HG03175 (cell line): ENCODE results near the gene SEMA4C.
"Not testable (repeated sequence)": the region's sequence is repeated elsewhere in the genome, so short reads cannot be mapped to it uniquely, and the experiment has no call there.

Source experiments
- ATAC-seq: cut with Tn5 transposase; IDR thresholded peaks from one replicate; pipeline ENCODE4 v1.9.1; 2021; ENCODE audit warnings: mild to moderate bottlenecking, moderate library complexity; ENCODE audit not compliant: unreplicated experiment

SEMA4C gene

DNA sequence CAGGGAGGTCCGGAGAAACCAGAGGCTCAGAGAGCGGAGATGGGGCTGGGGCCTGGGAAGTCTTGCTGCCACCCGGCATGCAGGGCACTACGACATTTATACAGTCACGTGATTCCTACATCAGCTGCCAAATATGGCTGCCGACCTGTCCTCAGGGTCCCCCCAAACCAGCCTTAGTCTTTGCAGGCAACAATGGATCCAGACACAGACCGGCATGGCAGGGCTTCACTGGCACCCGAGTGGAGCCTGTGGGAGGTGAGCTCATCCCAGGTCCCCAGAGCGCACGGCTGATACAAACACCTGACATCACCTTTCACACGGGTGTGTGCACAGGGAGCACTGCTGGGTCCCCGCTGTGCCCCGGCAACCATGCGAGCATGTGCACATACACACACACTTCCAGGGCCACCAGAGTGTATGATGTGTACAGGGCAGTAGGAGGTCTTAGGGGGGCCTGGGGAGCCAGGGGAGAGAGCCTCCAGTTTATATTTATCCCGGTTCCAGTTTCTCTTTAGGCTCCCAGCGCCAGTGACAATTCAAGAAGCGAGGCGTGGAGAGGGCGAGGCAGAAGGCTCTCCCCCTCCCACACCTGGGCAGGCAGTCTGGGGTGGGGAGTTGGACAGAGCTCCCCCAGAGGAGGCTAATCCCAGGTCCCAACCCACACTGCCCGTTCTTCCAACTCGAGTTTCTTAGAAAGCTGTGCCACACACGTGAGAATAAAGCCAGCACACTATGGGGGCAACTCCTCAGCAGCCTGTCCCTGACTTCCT is 2.7 kb downstream of the SEMA4C start:
- no peak for ATAC-seq

DNA sequence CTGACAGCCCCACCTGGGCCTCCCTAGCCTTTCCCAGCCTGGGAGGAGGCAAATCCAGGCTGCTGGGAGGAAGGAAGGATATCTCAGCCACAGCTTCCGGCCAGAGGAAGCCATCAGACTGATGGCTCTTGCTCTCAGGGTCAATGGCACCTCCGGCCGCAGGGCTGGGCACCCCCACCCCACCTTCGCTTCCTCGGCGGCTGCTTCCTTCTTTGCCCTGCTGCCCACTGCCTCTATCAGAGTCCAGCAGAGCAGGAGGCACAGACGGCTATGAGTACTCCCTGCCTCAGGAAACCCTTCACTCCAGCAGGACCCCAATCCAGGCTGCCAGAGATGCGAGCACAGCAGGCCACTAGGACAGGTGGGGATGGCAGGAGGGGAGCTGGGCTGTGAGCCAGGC is 3.3 kb downstream of the SEMA4C start:
- ATAC-seq, result no peak

DNA sequence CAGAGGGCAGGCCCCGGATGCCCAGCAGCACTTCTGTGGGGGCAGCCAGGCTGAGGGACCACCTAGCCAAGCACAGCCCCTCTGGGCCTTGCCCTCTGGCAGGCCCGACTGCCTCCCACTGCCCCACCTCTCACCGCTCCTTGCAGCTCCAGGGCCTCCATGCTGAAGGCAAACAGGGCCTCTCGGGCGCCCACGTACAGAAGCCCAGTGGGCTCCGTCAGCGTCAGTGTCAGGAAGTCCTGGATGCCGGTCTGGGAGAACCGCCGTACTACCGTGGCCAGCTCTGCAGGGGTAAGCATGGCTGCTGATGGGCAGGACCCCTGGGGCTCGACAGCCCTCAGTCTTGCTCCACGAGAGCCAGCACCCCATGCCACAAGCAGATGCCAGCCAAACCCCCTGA is 3.7 kb downstream of the SEMA4C start:
- ATAC-seq, result no peak

DNA sequence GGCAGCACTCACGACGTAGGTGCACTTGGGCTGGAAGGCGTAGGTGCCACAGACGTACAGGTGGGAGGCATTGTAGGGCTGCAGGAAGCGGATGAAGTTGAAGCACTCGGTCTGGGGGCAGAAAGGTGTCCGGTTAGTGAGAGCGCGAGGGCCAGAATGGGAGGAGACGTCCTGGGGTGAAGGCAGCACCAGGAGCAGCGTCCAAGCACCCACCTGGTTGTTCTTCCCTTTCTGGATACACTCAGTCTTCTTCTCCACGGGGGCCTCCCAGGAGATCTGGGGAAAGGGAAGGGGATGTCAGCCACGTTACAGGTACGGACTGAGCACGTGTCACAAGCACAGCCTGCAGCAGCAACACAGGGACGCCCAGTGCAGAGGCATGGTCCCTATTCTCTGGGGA is 4.2 kb downstream of the SEMA4C start:
- no peak for ATAC-seq

DNA sequence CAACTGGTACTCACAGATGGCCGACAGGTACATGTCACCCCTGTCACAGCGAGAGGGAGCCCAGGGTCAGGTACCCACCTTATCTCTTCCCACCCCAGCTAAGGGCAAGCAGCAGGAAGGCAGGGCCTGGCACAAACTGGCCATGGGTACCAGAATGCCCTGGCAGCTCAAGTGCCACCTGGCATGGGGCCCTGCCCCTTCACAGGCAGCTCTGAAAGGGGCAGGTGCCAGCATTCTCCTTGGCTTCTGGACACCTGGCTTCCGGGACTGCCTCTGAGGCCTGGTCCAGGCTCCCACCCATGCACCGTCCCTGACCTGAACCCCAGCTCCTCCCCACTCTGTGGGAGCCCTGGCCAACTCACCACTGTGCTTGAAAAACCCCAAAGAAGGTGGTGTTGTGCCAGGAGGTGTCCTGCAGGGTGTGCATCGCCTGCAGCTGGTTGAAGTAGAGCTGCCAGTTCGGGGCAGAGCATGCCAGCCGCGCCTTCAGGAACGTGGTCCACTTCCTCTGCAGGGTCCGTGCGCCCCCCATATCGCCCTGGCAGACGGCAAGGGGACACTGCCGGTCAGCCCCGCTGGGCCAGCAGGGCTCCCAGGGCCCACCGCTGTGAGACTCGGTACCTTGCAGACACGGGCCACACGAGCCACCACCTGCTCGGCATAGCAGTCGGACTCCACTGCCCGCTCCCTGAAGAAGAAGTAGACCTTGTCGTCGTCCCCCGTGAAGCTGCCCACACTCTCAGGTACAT is 5.4 kb downstream of the SEMA4C start:
- no peak for ATAC-seq

DNA sequence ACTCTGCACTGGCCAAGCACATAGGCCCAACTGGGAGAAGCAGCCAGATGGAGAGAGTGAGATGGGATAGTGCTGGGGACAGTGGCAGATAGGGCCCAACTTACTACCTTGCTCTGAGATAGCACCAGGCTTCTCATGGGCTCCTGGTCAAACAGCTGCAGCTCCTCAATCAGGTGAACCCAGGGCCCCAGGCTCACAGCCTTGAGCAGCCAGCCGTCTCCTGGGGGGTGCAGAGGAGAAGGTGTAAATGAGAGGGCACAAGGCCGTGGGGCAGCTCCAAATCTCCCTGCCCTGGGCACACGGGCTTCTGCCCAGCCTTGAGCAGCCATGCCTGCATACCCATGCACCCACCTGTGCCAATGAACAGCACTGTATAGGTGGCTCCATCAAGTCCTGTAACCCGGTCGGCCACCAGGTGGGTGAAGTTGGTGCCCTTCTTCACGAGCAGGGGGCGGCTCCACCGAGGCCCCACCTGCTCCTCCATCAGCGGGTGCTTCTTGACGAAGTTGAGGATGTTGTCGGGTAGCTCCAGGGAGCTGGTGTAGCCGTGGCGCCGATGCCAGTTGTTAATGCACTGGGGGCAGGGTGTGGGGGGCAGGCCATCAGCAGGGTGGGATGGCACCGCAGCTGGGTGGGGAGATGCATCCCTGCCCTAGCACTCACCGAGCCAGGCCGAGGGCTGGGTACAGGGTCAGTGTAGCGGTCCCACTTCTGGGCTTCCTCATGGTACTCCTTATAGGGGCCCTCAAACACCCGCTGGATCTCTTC is 6.1 kb downstream of the SEMA4C start:
- no peak for ATAC-seq

DNA sequence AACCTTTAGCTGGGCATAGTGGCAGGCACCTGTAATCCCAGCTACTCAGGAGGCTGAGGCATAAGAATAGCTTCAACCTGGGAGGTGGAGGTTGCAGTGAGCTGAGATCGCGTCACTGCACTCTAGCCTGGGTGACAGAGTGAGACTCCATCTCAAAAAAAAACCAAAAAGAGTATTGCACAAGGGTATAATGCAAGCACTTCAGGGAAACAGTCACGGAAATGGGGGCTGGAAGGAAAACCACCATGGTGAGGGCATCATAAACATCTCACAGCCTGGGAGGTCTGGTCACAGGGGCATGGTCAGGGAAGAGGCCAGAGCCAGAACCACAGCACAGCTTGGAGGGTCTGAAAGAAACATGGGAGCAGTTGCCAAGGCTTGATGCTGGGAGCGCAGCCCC is 6.8 kb downstream of the SEMA4C start:
- not testable (repeated sequence) for ATAC-seq

DNA sequence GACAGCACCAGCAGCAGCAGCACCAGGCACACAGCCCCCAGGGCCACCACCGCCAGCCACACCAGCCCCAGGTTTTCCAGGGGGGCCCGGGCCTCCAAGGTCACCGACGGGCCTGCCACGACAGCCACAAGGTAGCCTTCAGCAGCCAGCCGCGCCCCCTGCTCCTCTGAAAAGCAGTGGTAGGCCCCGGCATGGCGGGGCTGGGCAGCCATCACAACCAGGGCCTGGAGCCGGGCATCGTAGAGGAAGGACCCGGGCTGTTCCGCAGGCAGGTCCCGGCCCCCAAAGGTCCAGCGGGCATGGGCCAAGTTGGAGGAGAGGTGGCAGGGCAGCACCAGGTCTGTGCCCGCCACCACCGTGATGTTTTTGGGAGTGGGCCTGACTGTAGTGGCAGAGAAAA is 8.8 kb downstream of the SEMA4C start:
- no peak for ATAC-seq

DNA sequence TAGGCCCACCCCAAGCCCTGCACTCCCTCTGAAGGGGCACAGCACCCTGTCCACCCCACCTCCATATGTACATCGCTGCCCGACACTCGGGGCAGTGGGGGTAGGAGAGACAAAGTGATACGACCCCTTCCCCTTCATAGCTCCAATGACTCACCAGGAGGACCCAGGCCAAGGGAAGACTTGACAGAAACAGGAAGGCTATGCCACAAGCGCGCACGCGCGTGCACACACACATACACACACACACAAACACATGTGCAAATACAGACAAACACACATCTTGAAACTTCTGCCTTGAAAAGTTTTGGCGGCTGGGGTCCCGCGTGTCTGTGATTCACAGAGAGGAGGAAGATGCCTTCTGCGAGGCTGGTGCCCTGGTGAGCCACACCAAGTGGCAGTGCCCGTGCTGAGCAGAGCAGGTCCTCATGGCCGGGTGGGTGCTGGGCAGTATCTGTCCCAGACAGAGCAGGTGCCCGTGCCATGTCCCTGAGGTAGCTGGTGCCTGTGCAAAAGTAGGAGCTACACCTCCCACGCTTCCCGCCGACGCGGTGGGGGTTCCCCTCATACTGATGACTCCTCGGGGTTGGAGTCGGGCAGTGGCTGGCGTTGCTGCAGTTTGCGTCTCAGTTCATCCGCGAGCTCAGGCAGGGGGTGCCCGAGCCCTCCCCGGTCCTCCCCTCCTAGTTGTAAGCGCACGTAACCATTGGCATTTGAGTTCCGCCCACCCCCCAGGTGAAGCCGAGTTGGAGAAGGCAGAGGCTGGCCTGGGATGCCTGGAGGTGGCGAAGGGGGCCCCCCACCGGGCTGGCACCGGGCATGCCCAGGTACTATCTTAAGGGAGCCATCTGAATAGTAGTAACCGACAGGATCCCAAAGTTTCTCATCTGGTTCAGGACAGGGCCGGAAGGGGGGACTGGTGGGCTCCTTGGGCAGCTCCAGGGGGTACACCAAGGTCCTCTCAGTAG is 9.5 kb downstream of the SEMA4C start:
- ATAC-seq, result no peak

DNA sequence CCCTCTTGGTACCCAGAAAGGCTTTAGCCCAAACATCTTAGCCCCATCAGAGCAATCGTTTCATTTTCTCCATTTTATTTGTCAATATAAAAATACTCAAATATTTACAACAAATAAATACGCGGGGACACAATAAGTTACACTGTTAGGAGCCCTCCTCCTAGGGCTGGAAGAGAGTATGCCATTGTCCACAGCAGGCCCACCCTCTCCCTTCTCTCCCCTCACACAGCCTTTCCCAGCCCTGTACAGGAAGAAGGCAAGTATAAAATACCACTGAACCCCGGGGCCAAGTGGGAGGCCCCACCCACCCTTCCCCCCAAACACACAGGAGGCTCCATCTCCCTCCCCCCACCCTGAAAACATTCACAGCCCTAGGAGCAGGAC is 10.2 kb downstream of the SEMA4C start:
- ATAC-seq, result no peak

DNA sequence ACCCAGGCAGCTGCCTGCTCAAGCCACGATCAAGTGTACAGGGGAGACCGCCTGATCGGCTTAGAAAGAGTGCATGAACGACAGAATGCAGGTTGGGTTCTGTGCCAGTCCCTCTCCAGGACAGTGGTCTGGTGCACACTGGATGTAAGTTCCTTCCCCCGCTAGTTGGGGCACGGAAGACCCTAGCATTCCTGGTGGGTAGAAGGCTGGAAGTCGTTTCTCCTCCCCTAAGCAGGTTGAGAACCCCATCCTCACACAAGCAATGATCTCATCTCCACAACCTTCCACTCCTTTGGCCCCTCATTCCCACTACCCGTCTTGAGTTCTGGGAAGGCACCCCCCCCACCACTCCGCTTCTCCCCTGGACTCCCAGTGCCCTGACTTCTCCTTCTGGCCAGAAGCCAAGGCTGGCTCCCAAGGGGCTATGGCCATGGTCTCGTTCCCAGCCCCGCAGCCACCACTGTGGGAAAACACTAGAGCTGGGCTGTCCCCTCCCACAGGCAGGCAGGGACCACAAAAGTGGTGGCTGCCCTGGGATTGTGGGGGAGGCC is 10.7 kb downstream of the SEMA4C start:
- ATAC-seq, result no peak

DNA sequence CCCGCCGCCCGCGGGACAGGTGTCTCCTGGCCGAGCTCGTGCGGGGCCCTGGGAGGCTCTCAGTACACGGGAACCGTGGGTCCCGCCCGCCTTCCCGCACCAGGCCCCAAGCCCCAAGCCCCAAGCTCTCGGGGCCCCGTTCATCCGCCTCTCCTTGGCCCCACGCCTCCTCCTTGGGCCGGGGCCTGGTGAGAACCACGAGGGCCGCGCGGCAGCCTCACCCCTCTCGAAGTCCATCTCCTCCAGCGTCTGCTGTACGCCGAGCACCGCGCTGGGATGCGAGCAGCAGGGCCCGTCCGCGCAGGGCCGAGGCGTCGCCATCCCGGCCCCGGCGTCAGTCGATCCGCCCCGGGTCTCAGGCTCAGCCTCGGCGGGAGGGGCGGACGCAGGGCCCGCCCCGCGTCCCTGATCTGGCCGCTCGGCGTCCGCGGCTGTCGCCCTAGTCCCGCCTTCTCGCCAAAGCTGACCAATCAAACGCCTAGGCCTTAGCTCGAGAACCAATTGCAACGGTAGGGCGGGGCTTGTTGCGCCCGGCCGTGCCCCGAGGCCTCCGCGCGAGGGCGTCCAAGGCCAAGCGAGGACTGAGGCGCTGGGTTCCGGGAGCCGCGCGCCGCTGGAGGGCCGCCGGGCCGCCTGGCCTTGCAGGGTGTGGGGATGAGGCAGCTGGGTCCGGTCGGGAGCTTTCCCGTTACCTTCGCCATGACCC is 12.1 kb downstream of the SEMA4C start, which contains the start of gene ANKRD39:
Gene ANKRD39, minus strand, starts transcription at position 350 of the 706 bp plus-strand sequence. Its CDS starts 29 bp downstream, at position 321.
- ATAC-seq, result peak; percentile 92

DNA sequence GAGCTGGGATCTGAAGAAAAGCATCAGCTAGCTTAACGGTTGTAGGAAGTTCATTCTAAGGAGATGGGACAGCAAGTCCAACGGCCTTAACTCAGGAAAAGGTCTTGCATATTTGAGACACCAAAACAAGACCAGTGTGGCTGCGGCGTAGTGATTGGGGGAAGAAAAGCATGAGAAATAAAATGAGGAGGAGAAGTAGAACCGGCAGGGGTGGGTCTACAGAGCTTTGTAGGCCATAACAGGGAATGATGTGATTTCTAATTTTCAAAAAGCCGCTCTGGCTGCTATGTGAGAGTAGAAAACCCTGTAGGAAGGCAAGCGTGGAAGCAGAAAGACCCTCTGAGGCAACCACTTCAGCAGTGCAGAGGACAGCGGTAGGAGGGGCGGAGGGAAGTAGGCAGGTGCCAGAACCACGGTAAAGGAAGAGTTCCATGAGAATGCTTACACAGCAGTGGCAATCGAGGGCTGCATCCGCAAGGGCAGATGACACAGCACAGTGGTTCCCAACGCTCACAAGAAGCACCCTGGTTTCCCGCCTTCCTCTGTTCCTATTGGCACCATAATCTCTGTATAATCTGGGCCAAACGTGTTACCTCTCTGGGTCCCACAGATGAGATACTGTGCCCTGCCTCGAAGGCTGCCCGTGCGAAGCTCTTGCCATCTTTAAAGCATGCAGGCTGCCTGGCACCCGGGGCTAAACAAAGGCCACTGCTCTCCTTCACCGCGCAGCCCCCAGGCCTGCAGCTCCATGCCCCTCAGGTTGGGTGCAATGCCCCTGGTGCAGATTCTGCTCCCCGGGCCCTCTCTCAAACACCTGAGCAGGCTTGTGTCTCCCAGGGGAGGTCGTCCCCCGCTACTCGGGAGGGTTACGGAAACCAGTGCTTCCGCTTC is 12.9 kb downstream of the SEMA4C start:
- no peak for ATAC-seq

DNA sequence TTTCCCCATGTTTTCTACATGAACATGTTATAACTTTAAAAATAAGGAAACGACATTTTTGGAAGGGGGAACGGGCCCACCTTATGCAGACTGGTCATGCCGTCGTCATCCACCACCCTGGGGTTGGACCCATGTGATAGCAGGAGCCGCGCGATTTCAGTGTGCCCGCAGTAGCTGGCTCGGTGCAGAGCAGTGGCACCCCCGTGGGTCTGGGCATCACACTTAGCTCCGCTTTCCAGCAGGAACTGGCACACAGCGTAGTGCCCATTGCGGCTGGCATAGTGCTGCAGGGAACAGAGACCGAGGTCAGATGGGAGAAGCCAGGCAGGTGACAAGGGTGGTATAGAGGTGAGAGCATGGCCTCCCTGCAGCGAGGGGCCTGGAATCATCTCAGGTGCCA is 16.6 kb downstream of the SEMA4C start:
- no peak for ATAC-seq

DNA sequence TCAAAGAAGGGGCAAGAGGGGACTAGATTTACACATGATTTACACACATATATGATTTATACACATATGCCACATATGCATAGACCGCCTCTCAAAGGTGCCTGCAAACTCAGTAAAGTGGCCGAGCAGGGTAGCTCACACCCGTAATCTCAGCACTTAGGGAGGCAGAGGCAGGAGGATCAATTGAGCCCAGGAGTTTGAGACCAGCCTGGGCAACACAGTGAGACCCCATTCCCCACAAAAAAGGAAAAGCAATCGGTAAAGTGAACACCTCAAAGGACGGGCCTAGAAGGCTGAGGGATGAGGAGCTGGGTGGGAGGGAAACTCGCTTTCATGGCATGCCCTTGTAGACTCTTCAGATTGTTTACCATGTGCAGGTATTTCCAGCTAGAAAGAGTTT is 17.2 kb downstream of the SEMA4C start:
- ATAC-seq, result no peak

DNA sequence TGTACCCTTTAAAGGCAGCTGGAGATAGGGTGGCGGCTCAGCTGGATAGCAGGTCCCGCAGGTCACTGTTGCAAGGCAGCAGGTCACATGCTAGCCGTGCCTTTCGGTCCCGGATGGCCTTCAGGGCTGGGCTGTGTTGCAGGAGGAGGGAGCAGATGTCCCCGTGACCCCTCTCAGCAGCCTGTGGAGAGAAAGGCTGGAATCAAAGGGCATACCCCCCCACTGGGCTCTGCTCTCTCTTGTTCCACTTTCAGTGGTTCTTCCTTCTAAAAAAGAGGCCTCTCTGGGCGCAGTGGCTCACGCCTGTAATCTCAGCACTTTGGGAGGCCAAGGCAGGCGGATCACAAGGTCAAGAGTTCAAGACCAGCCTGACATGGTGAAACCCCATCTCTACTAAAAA is 21.6 kb downstream of the SEMA4C start:
- no peak for ATAC-seq

DNA sequence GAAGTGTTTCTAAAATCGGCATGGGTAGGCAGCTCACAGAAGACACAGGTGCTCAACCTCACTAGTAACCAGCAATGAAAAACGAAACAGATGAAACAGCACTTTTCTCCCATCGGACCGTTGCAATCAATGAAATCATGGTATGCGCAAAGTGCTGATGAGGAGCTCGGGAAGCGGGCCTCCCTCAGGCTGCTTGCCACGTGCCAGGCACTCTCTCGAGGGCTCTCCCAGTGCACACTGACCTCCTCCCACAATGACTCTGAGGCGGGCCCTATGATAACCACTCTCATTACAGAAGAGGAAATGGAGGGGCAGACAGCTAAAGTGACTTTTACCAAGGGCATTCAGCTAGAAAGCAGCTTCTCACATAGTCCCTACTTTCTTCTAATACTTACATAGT is 22.3 kb downstream of the SEMA4C start:
- ATAC-seq, result no peak

DNA sequence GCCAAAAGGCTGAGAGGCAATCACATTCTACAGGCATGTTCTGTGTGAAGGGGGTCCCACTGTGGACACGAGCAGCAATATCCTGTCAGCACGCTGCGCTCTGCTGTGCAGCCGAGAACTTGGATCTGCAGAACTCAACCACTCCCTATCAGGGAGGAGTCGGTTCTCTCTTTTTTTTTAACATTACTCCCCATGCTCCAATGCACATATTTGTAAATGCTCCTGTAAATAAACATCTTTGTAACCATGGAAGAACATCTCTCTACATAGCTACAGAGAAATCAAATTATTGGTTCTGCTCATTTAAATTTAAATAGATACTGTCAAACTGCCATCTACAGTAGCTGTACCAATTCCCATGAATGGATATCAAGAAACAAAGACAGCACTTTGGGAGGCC is 23.1 kb downstream of the SEMA4C start:
- ATAC-seq, result no peak

DNA sequence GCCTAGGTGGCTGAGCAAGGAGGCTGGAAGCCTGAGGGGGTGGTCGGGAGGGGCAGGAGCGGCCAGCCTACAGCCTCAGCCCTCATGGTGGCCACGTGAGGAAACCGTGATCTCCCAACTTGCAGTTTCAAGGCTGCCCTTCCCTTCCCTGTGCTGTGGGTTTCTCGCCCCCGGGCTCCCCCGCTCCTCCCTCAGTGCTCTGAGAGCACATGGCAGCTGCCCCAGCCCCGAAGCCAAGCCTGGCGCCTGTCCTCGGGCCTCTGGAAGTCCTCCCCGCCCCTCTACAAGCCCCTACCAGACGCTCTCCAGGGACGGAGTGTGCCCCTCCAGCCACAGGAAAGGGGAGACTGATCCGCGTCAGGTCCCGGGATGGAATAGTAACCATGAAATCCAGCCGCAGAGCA is 25.5 kb downstream of the SEMA4C start:
- ATAC-seq, result no peak
